Natural killer cell treated with Interleukin-12 subunit alpha and Interleukin-12 subunit beta and Interleukin-15 and Interleukin-18, amount 100 ng/mL, for 72 hours (primary cell): ENCODE results near the gene RPE. TPM values are rescaled to one million over a fixed set of nuclear protein-coding genes. Genes with fewer than 3 reads are reported as not detected.
A peak's percentile ranks its signal among the peaks of the same experiment; 100 is the strongest.

Source experiments
- ATAC-seq, 2 donors: fragments of 150-1000 bp; cut with Tn5 transposase in 1 of 2; sonication (Bioruptor Pico), chemical (Tn5 transposase) in 1 of 2; 2 replicates each; pipeline ENCODE4 v1.10.0; 2021
- DNase-seq: peaks from one replicate; pipeline ENCODE4 v3.0.0; 2022; ENCODE audit warnings: low spot score
- H3K27ac Mint-ChIP-seq, 2 donors: 1 replicate in 1 of 2; 2 replicates in 1 of 2; pipeline ENCODE4 v1.8.0; 2022; ENCODE audit warnings: mixed read lengths in 2 of 2, mild to moderate bottlenecking in 1 of 2, moderate library complexity in 1 of 2
- H3K27me3 Mint-ChIP-seq, 2 donors: 1 replicate in 1 of 2; 2 replicates in 1 of 2; pipeline ENCODE4 v1.8.0; 2022; ENCODE audit warnings: mixed read lengths in 2 of 2
- H3K36me3 Mint-ChIP-seq: one replicate; pipeline ENCODE4 v1.8.0; 2022; ENCODE audit warnings: mixed read lengths
- H3K4me1 Mint-ChIP-seq, 2 donors: 1 replicate in 1 of 2; 2 replicates in 1 of 2; pipeline ENCODE4 v1.8.0; 2022; ENCODE audit warnings: low read depth in 2 of 2, mixed read lengths in 2 of 2, mild to moderate bottlenecking in 1 of 2
- H3K4me3 Mint-ChIP-seq: one replicate; pipeline ENCODE4 v1.8.0; 2022; ENCODE audit warnings: mixed read lengths
- H3K9me3 Mint-ChIP-seq: 2 replicates; pipeline ENCODE4 v1.8.0; 2022; ENCODE audit warnings: mixed read lengths
- total RNA-seq, 2 donors: library from RNA; stranded (reverse); gene quantifications; one replicate each; pipeline ENCODE4 v1.2.3, GENCODE V29; 2022

RPE gene
- 10 to 100 TPM; 49.4 to 70.9 TPM for total RNA-seq

DNA sequence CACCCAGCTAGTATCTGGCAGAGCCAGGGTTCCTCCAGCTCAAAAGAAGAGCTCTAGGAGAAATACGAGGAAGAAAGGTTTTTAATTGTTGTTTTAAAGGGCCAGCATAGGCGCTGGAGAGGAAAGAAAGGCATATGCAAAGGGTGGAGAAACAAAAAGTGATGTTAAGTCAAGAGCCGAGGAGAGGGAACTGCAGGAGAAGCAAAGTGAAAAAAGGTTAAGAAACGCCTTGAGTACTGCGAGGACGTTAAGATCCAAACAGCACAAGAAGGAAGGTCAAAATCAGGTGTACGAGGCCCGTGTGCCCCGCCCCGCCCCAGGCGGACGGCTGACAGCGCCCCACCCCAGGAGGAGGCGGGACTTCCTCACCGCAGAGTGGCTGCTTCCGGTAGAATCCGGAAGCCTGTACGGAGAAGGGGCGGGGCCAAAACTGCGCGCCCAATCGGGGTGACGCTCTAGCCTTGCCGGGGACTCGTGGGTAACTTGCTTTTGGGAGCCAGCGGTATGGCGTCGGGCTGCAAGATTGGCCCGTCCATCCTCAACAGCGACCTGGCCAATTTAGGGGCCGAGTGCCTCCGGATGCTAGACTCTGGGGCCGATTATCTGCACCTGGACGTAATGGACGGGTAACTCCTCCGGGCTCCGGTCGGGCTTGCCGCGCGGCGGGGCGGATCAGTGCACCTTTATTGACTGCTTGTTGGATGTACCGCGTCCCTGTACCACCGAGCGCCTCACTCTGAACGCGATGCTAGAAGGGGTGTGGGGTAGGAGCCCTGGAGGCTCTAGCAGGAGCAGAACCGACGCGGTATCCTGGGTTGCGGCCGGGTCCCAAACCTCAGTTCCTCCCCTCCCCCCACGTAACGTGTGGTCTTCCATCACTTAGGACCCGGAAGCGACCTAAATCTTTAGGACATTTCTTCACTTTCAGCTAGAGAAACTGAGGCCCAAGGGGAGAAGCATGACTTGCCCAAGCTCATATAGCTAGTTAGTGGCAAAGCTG, at the start of gene RPE:
Gene RPE, plus strand, starts transcription at position 481 of the 1,000 bp plus-strand sequence. Its CDS starts 24 bp downstream, at position 505.
- peak; percentile 97 for DNase-seq
- peak; percentile 100 for ATAC-seq
- no peaks in the 10 kb centered on the region for H3K9me3 Mint-ChIP-seq
- peaks cover 38 to 54% of the 10 kb centered on the region in 2 donors for H3K4me1 Mint-ChIP-seq
- H3K27ac Mint-ChIP-seq, result peak within 1 kb of the TSS; percentile 96 to 97
- peak within 1 kb of the TSS; percentile 91 for H3K4me3 Mint-ChIP-seq
- H3K36me3 Mint-ChIP-seq, result peaks cover 2% of the 10 kb centered on the region
- H3K27me3 Mint-ChIP-seq, result no peaks in the 10 kb centered on the region

- H3K27me3 Mint-ChIP-seq, result peaks cover 6 to 13% of the 10 kb centered on the region in 2 donors
- DNase-seq, result no peak
- no peak overlapping the region for H3K4me3 Mint-ChIP-seq
- H3K4me1 Mint-ChIP-seq, result no peaks in the 10 kb centered on the region
- no peaks in the 10 kb centered on the region for H3K9me3 Mint-ChIP-seq
- ATAC-seq, result no peak
- peaks cover 4% of the 10 kb centered on the region for H3K36me3 Mint-ChIP-seq
- H3K27ac Mint-ChIP-seq, result no peak overlapping the region
Measured at GRCh38 chr2:209956271-209956670, 46.2 kb upstream of the RPE start.

- Mint-ChIP-seq H3K9me3 (no peaks in the 10 kb centered on the region), H3K4me3 (no peak overlapping the region), H3K27me3 (peaks cover under 1 to 3% of the 10 kb centered on the region in 2 donors), H3K36me3 (no peaks in the 10 kb centered on the region), H3K4me1 (no peaks in the 10 kb centered on the region), H3K27ac (no peak overlapping the region)
- DNase-seq, result no peak
- ATAC-seq, result no peak
Measured at GRCh38 chr2:209958016-209958415, 44.4 kb upstream of the RPE start.

DNA sequence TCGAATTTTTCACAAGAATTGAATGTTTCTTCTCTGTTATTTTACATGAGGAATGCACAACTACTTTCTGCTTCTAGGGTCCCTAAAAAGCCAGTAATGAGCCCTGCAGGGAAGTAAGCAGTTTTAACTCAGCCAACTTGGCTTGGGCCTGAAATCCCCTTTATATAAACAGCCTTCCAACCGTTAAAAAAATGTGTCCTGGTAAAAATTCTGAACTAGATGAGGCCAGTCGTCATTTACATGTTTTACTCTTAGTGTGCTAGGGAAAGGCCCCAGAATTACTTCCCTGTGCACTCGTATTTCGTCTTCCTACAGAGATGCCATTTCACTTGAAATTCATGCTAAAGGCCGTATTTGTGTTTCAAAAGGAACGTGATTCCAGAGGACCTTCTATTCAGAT, 42.4 kb upstream of the RPE start:
- no peaks in the 10 kb centered on the region for H3K36me3 Mint-ChIP-seq
- no peaks in the 10 kb centered on the region for H3K9me3 Mint-ChIP-seq
- no peak for DNase-seq
- ATAC-seq, result no peak
- H3K4me1 Mint-ChIP-seq, result no peaks in the 10 kb centered on the region
- no peak overlapping the region for H3K4me3 Mint-ChIP-seq
- no peak overlapping the region for H3K27ac Mint-ChIP-seq
- H3K27me3 Mint-ChIP-seq, result peaks cover 3 to 5% of the 10 kb centered on the region in 2 donors

DNA sequence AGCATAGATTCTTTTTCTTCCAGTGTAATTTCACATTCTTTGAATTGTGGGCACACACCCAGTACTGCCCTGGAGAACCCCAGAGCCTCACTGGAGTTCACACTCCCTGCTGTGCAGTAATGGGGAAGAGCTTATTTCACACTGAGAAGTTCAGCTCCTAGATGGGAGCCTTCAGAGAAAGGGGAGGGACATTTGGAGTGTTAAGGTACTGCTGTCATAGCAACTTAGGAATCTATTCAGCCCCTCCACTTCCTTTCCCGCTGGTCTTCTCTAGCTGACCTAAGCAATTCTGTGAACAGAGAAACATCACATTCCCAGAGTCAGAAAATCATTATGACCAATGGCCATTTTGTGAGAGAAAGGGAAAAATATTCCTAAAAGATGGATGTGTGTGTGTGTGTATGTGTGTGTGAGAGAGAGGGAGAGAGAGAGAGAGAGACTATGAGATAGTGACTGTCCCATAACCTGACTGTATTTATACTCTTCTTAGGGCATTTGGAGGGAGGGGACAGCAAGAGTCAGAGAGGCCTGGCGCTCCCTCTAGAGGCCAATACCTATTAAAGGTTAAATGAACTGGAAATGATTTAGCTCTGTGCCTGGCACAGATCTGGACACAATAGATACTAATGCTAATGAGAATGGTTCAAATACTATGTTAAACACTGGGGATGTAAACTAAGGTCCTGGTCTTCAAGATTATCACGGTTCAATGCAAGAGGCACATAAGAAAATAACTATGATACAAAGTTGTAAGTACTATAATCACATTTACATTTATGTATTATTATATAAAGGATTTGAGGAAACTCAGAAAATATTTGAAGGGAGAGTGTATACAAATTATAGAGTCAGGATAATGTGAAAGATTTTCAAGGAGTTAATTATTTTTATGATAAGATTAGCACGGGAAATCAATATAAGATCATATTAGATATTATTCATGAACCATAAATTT, 41.5 kb upstream of the RPE start:
- DNase-seq (no peak), ATAC-seq (peak; percentile 61 to 66)
- Mint-ChIP-seq H3K36me3 (no peaks in the 10 kb centered on the region), H3K9me3 (no peaks in the 10 kb centered on the region), H3K4me1 (no peaks in the 10 kb centered on the region), H3K27me3 (peaks cover 5% of the 10 kb centered on the region in 2 donors), H3K27ac (no peak overlapping the region), H3K4me3 (no peak overlapping the region)

- H3K9me3 Mint-ChIP-seq, result no peaks in the 10 kb centered on the region
- H3K27ac Mint-ChIP-seq, result no peak overlapping the region
- no peaks in the 10 kb centered on the region for H3K4me1 Mint-ChIP-seq
- ATAC-seq, result no peak
- no peak overlapping the region for H3K4me3 Mint-ChIP-seq
- DNase-seq, result no peak
- H3K36me3 Mint-ChIP-seq, result no peaks in the 10 kb centered on the region
- peaks cover 5 to 9% of the 10 kb centered on the region in 2 donors for H3K27me3 Mint-ChIP-seq
Measured at GRCh38 chr2:209965723-209966122, 36.7 kb upstream of the RPE start.

GRCh38 chr2:209969692-209970091, 32.7 kb upstream of the RPE start:
- Mint-ChIP-seq H3K9me3 (no peaks in the 10 kb centered on the region), H3K27ac (no peak overlapping the region), H3K36me3 (no peaks in the 10 kb centered on the region), H3K27me3 (peaks cover 0 to 11% of the 10 kb centered on the region in 2 donors), H3K4me3 (no peak overlapping the region), H3K4me1 (no peaks in the 10 kb centered on the region)
- no peak for ATAC-seq
- no peak for DNase-seq

DNA sequence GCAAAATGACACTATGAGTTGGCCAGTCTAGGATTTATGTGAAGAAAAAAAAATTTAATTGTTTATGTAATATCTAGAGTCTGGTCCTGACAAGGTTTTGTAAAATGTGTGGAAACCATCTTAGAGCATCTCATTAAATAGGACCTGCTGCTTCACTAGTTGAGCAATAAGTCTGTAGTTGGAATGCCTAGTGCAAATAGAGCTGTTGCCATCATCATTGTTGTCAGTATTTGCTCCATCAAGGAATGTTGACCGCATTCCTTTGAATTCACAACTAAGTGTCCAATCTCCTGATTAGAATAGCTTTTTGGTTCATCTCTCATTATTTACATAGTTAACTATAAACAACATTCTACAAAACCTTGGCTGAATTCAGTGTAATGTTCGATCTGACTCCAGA, 32.2 kb upstream of the RPE start:
- no peak overlapping the region for H3K27ac Mint-ChIP-seq
- peaks cover 0 to 11% of the 10 kb centered on the region in 2 donors for H3K27me3 Mint-ChIP-seq
- DNase-seq (no peak), ATAC-seq (no peak)
- no peaks in the 10 kb centered on the region for H3K9me3 Mint-ChIP-seq
- no peaks in the 10 kb centered on the region for H3K36me3 Mint-ChIP-seq
- no peaks in the 10 kb centered on the region for H3K4me1 Mint-ChIP-seq
- H3K4me3 Mint-ChIP-seq, result no peak overlapping the region

DNA sequence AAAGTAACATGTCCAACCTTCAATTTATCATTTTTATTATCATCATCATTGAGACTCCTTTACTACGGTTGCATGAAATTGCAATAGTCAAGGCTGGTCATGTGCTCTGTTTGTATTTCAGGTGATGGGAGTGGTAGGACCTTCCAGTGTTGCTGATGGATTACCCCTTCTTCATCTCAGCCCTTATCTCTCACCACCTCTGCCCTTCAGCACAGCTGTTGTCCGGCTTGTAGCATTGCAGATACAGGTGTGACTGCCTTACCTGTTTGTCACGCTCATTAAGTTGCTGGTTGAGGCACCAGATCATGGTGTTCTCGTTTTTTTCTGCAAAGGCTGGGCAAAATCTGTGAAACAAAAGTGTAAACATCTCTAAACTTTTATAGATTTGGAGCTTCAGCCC, 31.7 kb upstream of the RPE start:
- Mint-ChIP-seq H3K27ac (no peak overlapping the region), H3K9me3 (no peaks in the 10 kb centered on the region), H3K27me3 (peaks cover 0 to 11% of the 10 kb centered on the region in 2 donors), H3K4me1 (no peaks in the 10 kb centered on the region), H3K4me3 (no peak overlapping the region), H3K36me3 (no peaks in the 10 kb centered on the region)
- no peak for ATAC-seq
- DNase-seq, result no peak

DNA sequence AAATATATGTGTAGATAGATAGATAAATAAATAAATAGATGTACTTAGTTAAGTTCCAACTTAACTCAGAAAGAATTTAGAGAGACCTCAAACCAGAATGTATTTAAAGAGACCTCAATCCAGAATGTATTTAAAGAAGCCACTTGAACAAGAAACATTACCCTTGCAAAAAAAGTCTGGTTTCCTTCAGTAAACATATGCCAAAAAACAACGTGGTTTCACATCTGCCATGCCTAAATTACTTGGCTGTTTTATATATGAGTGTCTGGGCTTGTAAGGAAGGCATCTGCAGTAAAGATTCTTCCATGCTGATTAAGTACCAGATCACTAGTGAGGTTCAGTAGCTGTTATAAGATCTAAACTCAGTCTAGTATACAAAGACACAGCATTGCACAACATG, 29.1 kb upstream of the RPE start:
- no peak for DNase-seq
- H3K4me1 Mint-ChIP-seq, result no peaks in the 10 kb centered on the region
- no peaks in the 10 kb centered on the region for H3K9me3 Mint-ChIP-seq
- ATAC-seq, result no peak
- H3K36me3 Mint-ChIP-seq, result no peaks in the 10 kb centered on the region
- no peak overlapping the region for H3K4me3 Mint-ChIP-seq
- H3K27me3 Mint-ChIP-seq, result peaks cover 0 to 5% of the 10 kb centered on the region in 2 donors
- H3K27ac Mint-ChIP-seq, result no peak overlapping the region

- DNase-seq (no peak), ATAC-seq (no peak)
- Mint-ChIP-seq H3K27me3 (peaks cover 0 to 5% of the 10 kb centered on the region in 2 donors), H3K4me1 (no peaks in the 10 kb centered on the region), H3K27ac (no peak overlapping the region), H3K9me3 (no peaks in the 10 kb centered on the region), H3K36me3 (no peaks in the 10 kb centered on the region), H3K4me3 (no peak overlapping the region)
Measured at GRCh38 chr2:209974576-209974975, 27.9 kb upstream of the RPE start.

GRCh38 chr2:209976698-209977385, 25.6 kb upstream of the RPE start:
- Mint-ChIP-seq H3K9me3 (no peaks in the 10 kb centered on the region), H3K4me1 (no peaks in the 10 kb centered on the region), H3K27me3 (peaks cover 0 to 3% of the 10 kb centered on the region in 2 donors), H3K36me3 (no peaks in the 10 kb centered on the region), H3K4me3 (no peak overlapping the region), H3K27ac (no peak overlapping the region)
- no peak for DNase-seq
- ATAC-seq, result no peak
